GM21825 (cell line): ENCODE results near the gene TMEM128.
"Not testable (repeated sequence)": the region's sequence is repeated elsewhere in the genome, so short reads cannot be mapped to it uniquely, and the experiment has no call there.

Source experiments
- ATAC-seq: cut with Tn5 transposase; IDR thresholded peaks from one replicate; pipeline ENCODE4 v1.9.1; 2021; ENCODE audit warnings: mild to moderate bottlenecking, moderate library complexity; ENCODE audit not compliant: unreplicated experiment

Gene TMEM128

GRCh38 chr4:4202510-4202909 is 45.5 kb downstream of the TMEM128 start:
- no peak for ATAC-seq

- no peak for ATAC-seq
Measured at GRCh38 chr4:4200624-4201023, 47.4 kb downstream of the TMEM128 start.

GRCh38 chr4:4195354-4195753 is 52.7 kb downstream of the TMEM128 start:
- no peak for ATAC-seq

- not testable (repeated sequence) for ATAC-seq
Measured at GRCh38 chr4:4188557-4188956, 59.5 kb downstream of the TMEM128 start.
